Measurements from ENCODE around the gene COL1A1. TPM values are rescaled to one million over a fixed set of nuclear protein-coding genes. Genes with fewer than 3 reads are reported as not detected.

The COL1A1 gene
- total and polyA plus RNA-seq, 2 of the 13 experiments (the other 11 are each of a cell fraction or from before 2014, with no cell fraction given) = 0.05 TPM; not detected in 1

GRCh38 chr17:50149417-50150353 is 51.7 kb downstream of the COL1A1 start (continued):
- TF ChIP-seq ZNF800 (CRISPR knock-in tag; IDR thresholded peaks at IDR 0.05) (peak; percentile 88; the same call in 1 of the 2 replicates), ZNF776 (CRISPR knock-in tag; IDR thresholded peaks at IDR 0.05) (peak; percentile 90), ZBED4 (CRISPR knock-in tag; IDR thresholded peaks at IDR 0.05; ENCODE audit: borderline replicate concordance) (no peak), GATAD1 (CRISPR knock-in tag; IDR thresholded peaks at IDR 0.05) (no peak), IKZF5 (CRISPR knock-in tag; IDR thresholded peaks at IDR 0.05) (0 out of 2 replicates have a peak, but pooled peaks have one; percentile 4), NPAS2 (CRISPR knock-in tag; IDR thresholded peaks at IDR 0.05; ENCODE audit: borderline replicate concordance) (no peak), ERF (CRISPR knock-in tag; IDR thresholded peaks at IDR 0.05) (peak; percentile 47; the same call in 1 of the 2 replicates), SP1 (IDR thresholded peaks at IDR 0.05) (no peak), SP1 (CRISPR knock-in tag; IDR thresholded peaks at IDR 0.05) (no peak), NR2F1 (CRISPR knock-in tag; IDR thresholded peaks at IDR 0.05) (no peak), ASH2L (IDR thresholded peaks at IDR 0.05; ENCODE audit: insufficient read length, low read depth, low read length) (no peak), MIXL1 (CRISPR knock-in tag; IDR thresholded peaks at IDR 0.05) (no peak), SMARCC2 (IDR thresholded peaks at IDR 0.05) (no peak), KMT2A (CRISPR knock-in tag; IDR thresholded peaks at IDR 0.05) (peak; percentile 85), GLI4 (CRISPR knock-in tag; IDR thresholded peaks at IDR 0.05; ENCODE audit: borderline replicate concordance) (no peak; the same call in 1 of the 2 replicates), FOXK2 (IDR thresholded peaks at IDR 0.05) (no peak), ZBTB4 (CRISPR knock-in tag; IDR thresholded peaks at IDR 0.05; ENCODE audit: borderline replicate concordance) (no peak), JUNB (CRISPR knock-in tag; IDR thresholded peaks at IDR 0.05; ENCODE audit: borderline replicate concordance) (no peak), ZNF253 (CRISPR knock-in tag; IDR thresholded peaks at IDR 0.05; ENCODE audit: borderline replicate concordance) (peak; percentile 34; the same call in 1 of the 2 replicates)
